GM12891 (cell line): ENCODE data around the gene WASHC3.
"Not testable (repeated sequence)": the region's sequence is repeated elsewhere in the genome, so short reads cannot be mapped to it uniquely, and the experiment has no call there.

Experiments used
- DNase-seq: peaks from one replicate; pipeline ENCODE4 v3.0.0; 2011; ENCODE audit warnings: low spot score; ENCODE audit not compliant: insufficient read length
- FAIRE-seq: peaks from 2 replicates; lab custom pipeline; 2011; peaks lifted over from hg19 to GRCh38; lab: Jason Lieb, UNC
- PAX5 ChIP-seq: IDR thresholded peaks from 2 replicates; pipeline ENCODE4 v1.6.1; 2011; ENCODE audit warnings: low read length, moderate library complexity, mild to moderate bottlenecking; ENCODE audit not compliant: insufficient read depth, severe bottlenecking
- POLR2A ChIP-seq: IDR thresholded peaks from 2 replicates; pipeline ENCODE4 v1.6.1; 2011; ENCODE audit warnings: low read depth, low read length, control low read depth
- POLR2AphosphoS5 ChIP-seq: IDR thresholded peaks from 2 replicates; pipeline ENCODE4 v1.6.1; 2011; ENCODE audit warnings: low read depth, low read length, control low read depth
- POU2F2 ChIP-seq: IDR thresholded peaks from 2 replicates; pipeline ENCODE4 v1.6.1; 2011; ENCODE audit warnings: low read depth, mild to moderate bottlenecking, control low read depth, low read length, moderate library complexity
- SPI1 ChIP-seq: IDR thresholded peaks from 2 replicates; pipeline ENCODE4 v1.6.1; 2011; ENCODE audit warnings: low read depth, low read length, control low read depth
- TAF1 ChIP-seq: IDR thresholded peaks from 2 replicates; pipeline ENCODE4 v1.6.1; 2011; ENCODE audit warnings: low read depth, low read length, control low read depth

WASHC3 gene

GRCh38 chr12:102021540-102022246 lies 40.1 kb downstream of the WASHC3 start:
- FAIRE-seq = no peak
- DNase-seq = no peak
- TF ChIP-seq PAX5 (no peak), SPI1 (no peak), POU2F2 (no peak), POLR2A (no peak), POLR2AphosphoS5 (no peak), TAF1 (no peak)

GRCh38 chr12:102018607-102019006 lies 43.2 kb downstream of the WASHC3 start:
- FAIRE-seq, DNase-seq: not testable (repeated sequence)

GRCh38 chr12:102016472-102016871 lies 45.3 kb downstream of the WASHC3 start:
- no peak for FAIRE-seq
- TF ChIP-seq PAX5 (no peak), POLR2AphosphoS5 (no peak), SPI1 (no peak), TAF1 (no peak), POU2F2 (no peak), POLR2A (no peak)
- no peak for DNase-seq

- TF ChIP-seq PAX5 (no peak), POLR2A (no peak), POLR2AphosphoS5 (0 out of 2 replicates have a peak, but pooled peaks have one; percentile 49), SPI1 (peak; percentile 14; the same call in 1 of the 2 replicates), TAF1 (peak; percentile 54; the same call in 1 of the 2 replicates), POU2F2 (no peak; the same call in 1 of the 2 replicates)
- FAIRE-seq (peak; percentile 92), DNase-seq (peak; percentile 13)
Observed at GRCh38 chr12:102010265-102010994, 51.4 kb downstream of the WASHC3 start.

DNA sequence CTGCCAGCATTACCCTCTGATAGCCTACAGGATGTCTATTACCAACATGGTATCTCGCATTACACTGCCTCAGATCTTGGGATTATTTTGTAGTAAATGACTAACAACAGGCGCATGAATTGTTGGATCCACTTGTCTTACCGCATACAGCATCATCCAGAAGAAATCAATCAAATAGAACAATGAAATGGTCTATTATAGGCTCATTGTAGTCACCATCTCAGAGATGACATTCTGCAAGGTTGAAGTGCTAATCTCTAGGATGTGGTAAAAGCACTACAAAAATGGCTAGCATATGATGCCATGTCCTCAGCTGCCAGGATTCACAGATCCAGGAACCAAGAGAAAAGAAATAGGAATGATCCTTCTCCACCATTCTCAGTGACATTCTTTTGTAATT lies 52.0 kb downstream of the WASHC3 start:
- FAIRE-seq (no peak), DNase-seq (no peak)
- TF ChIP-seq SPI1 (no peak), POLR2AphosphoS5 (no peak)

DNA sequence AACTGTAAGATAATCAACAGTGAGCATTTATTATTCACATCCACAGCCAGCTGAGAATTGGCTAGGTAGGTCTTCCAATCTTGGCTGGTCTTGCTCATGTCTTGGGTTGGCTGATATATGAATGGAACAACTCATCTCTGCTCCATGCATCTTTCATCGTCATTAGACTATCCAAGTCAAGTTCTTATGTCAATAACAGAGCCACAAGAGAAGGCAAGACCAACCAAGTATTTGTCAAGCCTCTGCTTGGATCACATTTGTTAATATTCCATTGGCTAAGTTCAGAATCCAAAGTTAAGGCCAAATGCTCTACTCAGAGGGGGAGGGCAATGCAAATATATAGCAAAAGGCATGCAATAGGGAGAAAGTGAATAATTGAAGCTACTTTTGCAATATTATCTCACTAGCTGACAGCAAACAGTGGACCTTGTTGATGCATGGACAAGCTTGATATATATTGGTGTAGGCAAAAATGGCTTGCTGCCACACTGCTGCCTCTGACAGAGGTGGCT lies 53.1 kb downstream of the WASHC3 start:
- no peak for FAIRE-seq
- no peak for DNase-seq
- no peak for TF ChIP-seq SPI1

- no peak for TF ChIP-seq PAX5
- TF ChIP-seq POU2F2 = no peak
- TF ChIP-seq POLR2A = no peak
- DNase-seq (no peak), FAIRE-seq (no peak)
Observed at GRCh38 chr12:102005256-102005655, 56.5 kb downstream of the WASHC3 start.

- FAIRE-seq (peak; percentile 60), DNase-seq (no peak)
- TF ChIP-seq SPI1 (no peak), POLR2A (no peak), POLR2AphosphoS5 (no peak), POU2F2 (no peak), TAF1 (no peak), PAX5 (no peak)
Observed at GRCh38 chr12:101997102-101997501, 64.7 kb downstream of the WASHC3 start.

GRCh38 chr12:101995684-101996083 lies 66.1 kb downstream of the WASHC3 start:
- TF ChIP-seq POLR2AphosphoS5 (no peak), TAF1 (no peak), SPI1 (no peak), POU2F2 (no peak), PAX5 (no peak), POLR2A (no peak)
- FAIRE-seq (peak; percentile 9), DNase-seq (no peak)

DNA sequence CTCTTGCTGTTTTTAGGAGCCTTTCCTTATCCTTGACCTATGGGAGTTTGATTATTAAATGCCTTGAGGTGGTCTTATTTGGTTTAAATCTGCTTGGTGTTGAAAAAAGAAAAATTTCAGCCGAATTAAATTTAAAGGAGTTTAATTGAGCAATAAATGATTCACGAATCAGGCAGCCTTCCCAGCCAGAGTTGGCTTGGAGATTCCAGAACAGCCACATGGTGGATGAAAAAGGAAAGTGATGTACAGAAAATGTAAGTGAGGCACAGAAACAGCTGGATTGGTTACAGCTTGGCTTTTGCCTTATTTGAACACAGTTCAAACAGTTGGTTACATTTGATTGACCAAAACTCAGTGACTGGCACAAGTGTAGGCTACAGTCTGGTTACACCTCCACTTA lies 69.7 kb downstream of the WASHC3 start:
- FAIRE-seq (no peak), DNase-seq (no peak)
- no peak for TF ChIP-seq PAX5
- TF ChIP-seq POU2F2 = no peak
- TF ChIP-seq TAF1 = no peak
- no peak for TF ChIP-seq SPI1
- no peak for TF ChIP-seq POLR2A
- no peak for TF ChIP-seq POLR2AphosphoS5
